NCI-H2171 treated with DMSO at 0.1 percent for 48 hours (cell line): ENCODE data around the gene HOXA4.

Source experiments
- DNase-seq: peaks from one replicate; lab custom pipeline; 2025; lab: John Stamatoyannopoulos, UW

The HOXA4 gene

DNA sequence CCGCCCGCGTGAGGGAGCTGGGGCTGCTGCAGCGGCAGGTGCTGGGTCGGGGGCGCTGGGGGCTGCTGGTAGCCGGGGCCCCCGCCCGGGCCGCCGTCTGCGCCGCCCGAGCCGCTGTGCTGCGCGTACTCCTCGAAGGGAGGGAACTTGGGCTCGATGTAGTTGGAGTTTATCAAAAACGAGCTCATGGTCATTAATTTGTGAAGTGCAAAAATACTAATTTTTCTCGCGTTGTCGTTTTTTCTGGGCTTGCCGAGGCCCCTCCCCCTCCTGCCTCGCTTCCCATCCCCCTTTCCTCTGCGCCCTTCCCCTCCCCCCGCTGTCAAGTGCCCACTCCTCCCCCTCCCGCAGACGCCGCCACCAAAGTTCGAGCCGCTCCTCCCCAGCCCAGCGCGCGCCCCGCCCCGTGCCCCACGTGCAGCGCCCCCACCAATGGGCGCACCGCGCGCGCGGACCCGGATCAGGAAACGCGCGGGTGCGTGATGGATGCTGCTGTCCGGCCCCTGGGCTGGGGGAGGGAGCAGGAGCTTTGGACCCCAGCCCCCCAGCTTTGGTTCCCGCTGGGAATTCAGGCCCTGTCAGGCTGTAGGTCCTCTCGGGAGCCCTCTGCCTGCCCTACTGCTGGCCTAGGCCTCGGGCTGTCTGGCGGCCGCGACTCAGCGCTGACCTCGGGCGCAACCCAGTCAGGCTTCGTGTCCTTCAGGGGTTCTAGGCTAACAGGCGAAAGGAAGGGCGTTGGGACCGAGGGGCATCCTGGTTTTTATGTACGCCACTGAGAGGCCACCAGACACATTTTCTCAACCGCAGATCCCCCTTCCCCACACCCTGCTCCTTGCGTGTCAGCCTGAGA lies at the start of gene HOXA4:
TSS of gene HOXA4 (minus strand) at position 218 of the 850 bp plus-strand sequence. CDS start at position 194, 24 bp downstream.
- peak; percentile 90 for DNase-seq

DNA sequence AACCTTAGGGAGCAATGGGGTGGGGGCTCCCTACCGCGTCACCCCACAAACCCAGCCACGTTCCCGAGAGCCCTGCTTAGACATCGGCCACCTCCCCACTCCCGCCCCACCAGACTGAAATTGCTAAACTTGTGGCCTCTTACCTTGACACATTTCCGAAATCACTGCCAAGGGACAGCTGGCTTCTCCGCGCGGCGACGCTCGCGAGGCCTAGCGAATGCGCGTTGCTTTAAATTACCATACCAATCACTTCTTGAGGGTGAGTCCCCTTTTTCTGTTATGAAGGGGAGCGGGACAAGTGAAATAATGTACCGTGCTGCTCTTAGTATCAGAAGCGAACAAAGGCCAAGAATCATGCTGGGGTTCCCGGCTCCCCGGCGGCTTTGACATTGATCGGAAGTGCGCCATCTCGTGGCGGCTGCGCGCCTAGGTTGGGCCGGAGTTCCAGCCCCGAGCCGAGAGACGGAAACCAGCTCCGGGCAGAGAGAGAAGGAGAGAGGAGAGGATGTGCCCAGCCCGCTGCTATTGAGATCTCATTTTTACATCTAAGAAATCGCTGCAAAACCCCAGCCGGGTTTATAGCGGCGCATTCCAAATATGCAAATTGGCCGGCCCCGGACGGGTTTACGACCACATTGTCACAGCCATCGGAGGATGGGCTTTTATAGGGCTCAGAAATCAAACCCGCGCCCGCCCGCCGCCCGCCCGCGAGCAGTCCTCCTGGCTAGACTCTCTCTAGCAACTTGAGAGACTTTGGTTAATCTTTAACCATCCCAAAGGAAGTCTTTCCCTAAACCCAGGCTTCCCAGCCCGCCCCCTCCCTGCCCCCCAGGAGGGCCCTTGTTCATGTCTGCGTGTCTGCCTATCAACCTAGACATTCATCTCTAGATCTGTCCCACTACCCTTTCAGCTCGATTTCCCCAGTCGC lies 49.2 kb upstream of the HOXA4 start:
- DNase-seq, result peak; percentile 32

DNA sequence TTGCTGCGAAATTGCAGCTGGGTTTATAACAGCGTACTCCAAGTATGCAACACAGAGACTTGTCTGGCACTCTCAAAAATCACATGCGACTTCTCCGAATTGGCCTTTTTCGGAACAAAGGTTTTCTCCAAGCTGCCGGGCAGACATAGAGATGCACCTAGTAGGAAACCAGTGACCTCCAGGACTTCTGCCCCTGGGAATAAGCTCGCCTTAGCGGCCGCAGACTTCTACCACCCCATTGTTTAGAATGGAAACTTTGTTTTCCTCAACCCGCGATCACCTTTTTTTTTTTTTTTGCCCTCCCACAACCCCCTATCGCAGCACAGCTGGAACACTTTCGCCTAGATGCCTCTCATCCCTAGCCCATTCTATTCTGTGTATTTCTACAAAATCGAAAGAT lies 48.5 kb upstream of the HOXA4 start:
- DNase-seq, result no peak

DNA sequence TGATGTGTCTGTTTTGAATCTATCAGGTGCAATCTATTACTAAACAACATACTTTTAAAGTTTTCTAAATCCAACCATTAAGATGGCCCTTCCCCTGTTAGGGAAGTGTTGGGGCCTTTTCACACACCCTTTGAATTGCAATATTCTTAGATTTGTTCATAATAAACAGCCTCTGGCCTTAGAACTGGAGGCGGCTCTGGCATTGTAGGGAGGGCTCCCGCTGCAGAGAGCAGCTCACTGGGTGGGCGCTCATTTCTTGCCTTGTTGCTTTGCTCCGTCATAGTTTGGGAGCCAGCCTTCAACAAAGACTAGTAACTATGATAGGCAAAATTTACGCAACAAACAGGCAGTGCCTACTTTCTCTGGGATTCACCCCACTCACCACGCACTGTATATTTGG lies 47.8 kb upstream of the HOXA4 start:
- DNase-seq, result no peak

DNA sequence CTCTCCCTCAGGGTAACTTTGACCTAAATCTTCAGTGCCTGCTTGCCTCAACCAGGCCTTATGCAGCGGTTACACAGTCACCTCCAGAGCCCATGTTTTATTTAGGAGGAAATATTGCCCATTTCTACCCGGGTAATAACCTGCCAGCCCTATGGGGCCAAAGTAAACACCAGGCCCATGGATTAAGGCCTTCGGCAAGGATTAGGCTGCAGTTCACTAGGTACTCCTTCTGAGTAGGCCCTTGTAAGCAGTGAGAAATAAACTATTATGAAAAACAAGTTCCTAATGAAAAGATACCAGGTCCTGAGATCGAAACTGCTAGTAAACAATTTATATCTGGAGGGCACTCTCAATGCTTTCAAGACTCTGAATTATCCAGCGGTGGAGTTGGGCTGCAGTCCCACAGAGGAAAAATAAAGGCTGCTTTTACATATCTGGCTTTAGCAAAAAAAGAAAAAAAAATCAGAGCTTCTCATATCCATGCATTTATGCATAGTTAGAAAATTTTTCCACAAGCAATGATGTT lies 47.3 kb upstream of the HOXA4 start:
- DNase-seq, result no peak

- DNase-seq, result no peak
These were observed 46.6 kb upstream of the HOXA4 start for GRCh38 chr7:27176962-27177794.

DNA sequence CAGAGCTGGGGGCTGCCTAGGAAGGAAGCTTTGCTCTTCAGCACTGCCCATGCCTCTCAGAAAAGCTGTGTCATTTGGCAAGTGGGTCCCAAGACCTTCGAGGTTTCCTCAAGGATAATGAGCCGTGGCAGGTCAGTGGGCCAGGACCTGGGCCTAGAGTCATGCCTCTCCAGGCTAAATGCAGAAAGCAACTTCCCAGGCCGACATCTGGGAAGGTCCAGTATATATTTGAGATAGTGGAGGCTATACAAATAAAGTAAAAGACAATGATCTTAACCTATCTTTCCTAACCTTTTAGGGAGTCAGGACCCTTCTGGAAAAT lies 45.9 kb upstream of the HOXA4 start:
- no peak for DNase-seq

GRCh38 chr7:27175626-27176523 lies 45.3 kb upstream of the HOXA4 start:
- DNase-seq, result no peak

GRCh38 chr7:27174874-27175625 lies 44.5 kb upstream of the HOXA4 start:
- DNase-seq, result no peak

DNA sequence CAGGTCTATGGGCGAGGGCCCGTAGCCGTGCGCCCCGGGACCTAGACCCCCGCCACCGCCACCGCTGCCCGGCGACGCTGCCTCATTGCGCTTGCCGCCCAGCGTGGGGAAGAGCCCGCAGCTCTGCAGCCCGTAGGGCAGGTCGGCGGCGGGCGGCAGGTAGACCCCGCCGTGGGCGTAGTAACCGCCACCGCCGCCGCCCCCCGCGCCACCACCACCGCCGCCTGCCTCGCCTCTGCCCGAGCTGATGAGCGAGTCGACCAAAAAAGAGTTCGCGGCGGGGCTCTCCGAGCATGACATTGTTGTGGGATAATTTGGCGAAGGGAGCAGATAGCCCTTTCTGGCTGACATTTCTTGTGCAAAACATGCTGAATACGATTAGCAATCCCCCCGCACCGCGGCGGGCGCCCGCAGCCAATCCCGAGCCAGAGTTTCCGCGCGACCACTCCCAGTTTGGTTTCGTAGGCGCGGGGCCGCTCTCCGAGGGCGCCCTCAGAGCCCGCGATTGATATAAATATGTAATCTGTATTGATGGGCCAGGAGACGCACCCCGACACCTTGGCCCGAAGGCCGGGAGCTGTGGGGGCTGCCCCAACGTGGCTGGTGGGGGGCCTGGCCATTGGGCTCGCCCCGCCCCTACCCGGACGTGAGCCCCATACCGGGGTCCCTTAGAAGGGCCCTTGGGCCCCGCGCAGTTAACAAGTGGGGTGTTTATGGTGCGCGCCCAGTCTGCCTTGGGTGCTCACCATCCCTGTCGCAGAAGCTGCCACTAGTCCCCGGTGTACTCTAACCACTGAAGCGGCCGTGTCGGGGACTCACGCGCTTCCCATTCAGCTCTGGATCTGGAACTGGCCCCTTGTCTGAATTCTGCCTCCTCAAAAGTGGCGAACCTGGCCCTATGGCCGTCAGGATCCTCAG lies 43.7 kb upstream of the HOXA4 start, which contains the start of gene HOXA10:
TSS of gene HOXA10 (minus strand) at position 365 of the 918 bp plus-strand sequence. CDS start at position 351, 14 bp downstream.
- peak; percentile 41 for DNase-seq

GRCh38 chr7:27173511-27173955 lies 43.0 kb upstream of the HOXA4 start:
- DNase-seq, result peak; percentile 42

GRCh38 chr7:27172823-27173510 lies 42.4 kb upstream of the HOXA4 start:
- DNase-seq, result peak; percentile 52

DNA sequence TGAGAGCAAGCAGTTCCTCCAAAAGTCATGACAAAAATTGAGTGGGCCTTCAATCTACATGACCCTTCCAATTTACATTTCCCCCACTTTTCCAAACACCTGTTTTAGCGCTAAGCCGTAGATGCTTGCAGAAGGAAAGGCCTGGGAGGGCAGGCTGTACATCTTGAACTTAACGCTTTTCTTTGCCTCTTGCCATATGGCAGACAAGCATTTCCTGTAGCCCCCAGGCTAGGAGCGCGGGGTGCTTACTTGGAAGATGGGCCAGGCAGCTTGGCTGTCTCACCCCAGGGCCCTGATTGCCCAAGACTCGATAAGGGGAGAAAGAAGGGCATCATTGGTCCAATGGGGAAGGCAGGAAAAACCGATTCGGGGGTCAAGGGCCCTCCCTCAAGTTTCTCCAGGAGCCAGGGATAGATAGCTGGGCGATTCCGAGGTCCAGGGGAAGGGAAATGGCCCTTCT lies 41.8 kb upstream of the HOXA4 start:
- peak; percentile 18 for DNase-seq

DNA sequence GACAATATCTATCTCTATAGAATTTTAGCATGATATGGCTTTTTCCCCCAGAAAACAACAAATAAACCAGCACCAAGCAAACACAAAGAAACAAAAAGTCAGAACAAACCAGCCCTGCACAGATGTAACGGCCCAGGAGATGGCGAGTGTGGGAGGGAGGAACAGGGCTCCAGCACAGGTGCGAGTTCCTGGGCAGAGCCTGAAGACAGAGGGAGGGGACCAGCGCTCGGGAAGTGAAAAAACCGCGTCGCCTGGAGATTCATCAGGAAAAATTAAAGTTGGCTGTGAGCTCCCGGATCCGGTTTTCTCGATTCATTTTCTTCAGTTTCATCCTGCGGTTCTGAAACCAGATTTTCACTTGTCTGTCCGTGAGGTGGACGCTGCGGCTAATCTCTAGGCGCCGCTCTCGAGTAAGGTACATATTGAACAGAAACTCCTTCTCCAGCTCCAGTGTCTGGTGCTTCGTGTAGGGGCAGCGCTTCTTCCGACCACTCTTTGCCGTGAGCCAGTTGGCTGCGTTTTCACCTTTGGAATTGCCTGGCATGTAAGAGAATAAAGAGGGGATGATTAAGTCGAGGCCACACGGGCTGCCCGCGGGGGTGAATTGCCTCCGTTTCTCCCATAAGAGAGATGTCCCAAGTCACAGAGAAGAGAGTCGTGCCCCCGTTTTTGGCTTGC lies 41.2 kb upstream of the HOXA4 start:
- DNase-seq, result no peak

DNA sequence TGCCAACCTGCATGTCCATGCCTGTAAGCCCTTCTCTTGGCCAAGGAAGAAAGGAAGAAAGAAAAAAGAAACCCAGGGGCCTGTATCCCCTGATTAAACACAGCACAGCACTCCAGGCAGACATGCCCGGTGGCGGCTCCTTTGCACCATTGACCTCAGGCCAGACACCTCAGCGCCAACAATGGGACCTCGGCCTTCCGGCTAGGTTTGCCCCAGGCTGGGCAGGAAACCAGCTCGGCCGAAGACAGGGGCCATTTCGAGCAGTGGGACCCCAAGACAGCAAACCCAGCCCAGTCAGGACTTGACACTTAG lies 40.7 kb upstream of the HOXA4 start:
- no peak for DNase-seq

GRCh38 chr7:27170426-27171324 lies 40.1 kb upstream of the HOXA4 start:
- DNase-seq, result no peak
